ENCODE data around the gene ZZZ3. TPM values are rescaled to one million over a fixed set of nuclear protein-coding genes. Genes with fewer than 3 reads are reported as not detected.

The ZZZ3 gene
- total and polyA plus RNA-seq, 2 of the 13 experiments (the other 11 are each of a cell fraction or from before 2014, with no cell fraction given): 18.1 to 50.2 TPM

DNA sequence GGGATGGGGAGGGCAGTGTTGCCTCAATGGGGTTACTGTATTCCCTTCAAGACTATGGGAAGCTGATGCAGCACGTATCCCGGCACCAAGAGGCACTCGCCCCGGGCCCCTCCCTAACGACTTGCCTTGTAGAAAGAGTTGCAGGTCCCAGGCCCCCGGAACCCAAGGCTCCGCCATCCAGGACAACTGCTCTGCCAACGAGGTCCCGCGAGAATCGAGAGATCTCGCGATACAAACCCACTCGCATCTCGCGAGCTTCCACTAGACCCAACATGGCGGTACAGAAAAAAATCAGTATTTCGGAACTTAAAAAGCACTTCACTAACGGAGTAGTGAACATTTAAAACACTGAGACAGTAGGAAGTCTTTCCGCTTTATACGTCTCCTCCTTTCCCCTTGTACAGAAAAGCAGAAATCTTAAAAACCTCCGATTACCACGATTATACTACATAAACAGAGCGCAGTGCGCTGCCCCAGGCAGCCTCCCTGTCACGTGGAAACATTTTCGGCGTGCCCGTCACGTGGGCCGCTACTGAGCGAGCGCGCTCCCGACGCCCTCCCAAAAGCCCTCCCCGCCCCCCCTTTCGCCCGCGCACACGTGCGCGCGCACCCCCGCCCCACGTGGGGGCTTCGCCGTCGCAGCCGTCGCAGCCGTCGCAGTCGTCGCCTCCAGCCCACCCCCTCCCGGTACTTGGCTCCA, at the start of gene ZZZ3 (continued):
- 0 out of 2 replicates have a peak, but pooled peaks have one; percentile 50 for TF ChIP-seq MED13 (CRISPR knock-in tag; IDR thresholded peaks at IDR 0.05)
- no peak for TF ChIP-seq ZNF782 (CRISPR knock-in tag; IDR thresholded peaks at IDR 0.05; ENCODE audit: borderline replicate concordance)
- TF ChIP-seq ADNP (CRISPR knock-in tag; IDR thresholded peaks at IDR 0.05): no peak
- TF ChIP-seq, protein P1, sequence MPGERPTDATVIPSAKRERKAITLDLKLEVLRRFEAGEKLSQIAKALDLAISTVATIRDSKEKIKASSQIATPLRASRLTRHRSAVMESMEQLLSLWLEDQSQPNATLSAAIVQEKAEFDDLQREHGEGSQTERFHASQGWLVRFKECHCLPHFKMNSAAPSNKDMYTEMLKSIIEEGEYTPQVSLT (CRISPR knock-in tag; IDR thresholded peaks at IDR 0.05; ENCODE audit: borderline replicate concordance, low read depth): no peak
- TF ChIP-seq, protein P2, sequence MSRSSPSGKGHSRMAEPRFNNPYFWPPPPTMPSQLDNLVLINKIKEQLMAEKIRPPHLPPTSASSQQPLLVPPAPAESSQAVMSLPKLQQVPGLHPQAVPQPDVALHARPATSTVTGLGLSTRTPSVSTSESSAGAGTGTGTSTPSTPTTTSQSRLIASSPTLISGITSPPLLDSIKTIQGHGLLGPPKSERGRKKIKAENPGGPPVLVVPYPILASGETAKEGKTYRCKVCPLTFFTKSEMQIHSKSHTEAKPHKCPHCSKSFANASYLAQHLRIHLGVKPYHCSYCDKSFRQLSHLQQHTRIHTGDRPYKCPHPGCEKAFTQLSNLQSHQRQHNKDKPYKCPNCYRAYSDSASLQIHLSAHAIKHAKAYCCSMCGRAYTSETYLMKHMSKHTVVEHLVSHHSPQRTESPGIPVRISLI (CRISPR knock-in tag; IDR thresholded peaks at IDR 0.05; ENCODE audit: borderline replicate concordance): peak; percentile 89
- no peak for TF ChIP-seq CBX2 (IDR thresholded peaks at IDR 0.05; ENCODE audit: low read depth, low read length)
- TF ChIP-seq CBX2 (CRISPR knock-in tag; IDR thresholded peaks at IDR 0.05; ENCODE audit: low read depth): no peak
- TF ChIP-seq, protein P3, sequence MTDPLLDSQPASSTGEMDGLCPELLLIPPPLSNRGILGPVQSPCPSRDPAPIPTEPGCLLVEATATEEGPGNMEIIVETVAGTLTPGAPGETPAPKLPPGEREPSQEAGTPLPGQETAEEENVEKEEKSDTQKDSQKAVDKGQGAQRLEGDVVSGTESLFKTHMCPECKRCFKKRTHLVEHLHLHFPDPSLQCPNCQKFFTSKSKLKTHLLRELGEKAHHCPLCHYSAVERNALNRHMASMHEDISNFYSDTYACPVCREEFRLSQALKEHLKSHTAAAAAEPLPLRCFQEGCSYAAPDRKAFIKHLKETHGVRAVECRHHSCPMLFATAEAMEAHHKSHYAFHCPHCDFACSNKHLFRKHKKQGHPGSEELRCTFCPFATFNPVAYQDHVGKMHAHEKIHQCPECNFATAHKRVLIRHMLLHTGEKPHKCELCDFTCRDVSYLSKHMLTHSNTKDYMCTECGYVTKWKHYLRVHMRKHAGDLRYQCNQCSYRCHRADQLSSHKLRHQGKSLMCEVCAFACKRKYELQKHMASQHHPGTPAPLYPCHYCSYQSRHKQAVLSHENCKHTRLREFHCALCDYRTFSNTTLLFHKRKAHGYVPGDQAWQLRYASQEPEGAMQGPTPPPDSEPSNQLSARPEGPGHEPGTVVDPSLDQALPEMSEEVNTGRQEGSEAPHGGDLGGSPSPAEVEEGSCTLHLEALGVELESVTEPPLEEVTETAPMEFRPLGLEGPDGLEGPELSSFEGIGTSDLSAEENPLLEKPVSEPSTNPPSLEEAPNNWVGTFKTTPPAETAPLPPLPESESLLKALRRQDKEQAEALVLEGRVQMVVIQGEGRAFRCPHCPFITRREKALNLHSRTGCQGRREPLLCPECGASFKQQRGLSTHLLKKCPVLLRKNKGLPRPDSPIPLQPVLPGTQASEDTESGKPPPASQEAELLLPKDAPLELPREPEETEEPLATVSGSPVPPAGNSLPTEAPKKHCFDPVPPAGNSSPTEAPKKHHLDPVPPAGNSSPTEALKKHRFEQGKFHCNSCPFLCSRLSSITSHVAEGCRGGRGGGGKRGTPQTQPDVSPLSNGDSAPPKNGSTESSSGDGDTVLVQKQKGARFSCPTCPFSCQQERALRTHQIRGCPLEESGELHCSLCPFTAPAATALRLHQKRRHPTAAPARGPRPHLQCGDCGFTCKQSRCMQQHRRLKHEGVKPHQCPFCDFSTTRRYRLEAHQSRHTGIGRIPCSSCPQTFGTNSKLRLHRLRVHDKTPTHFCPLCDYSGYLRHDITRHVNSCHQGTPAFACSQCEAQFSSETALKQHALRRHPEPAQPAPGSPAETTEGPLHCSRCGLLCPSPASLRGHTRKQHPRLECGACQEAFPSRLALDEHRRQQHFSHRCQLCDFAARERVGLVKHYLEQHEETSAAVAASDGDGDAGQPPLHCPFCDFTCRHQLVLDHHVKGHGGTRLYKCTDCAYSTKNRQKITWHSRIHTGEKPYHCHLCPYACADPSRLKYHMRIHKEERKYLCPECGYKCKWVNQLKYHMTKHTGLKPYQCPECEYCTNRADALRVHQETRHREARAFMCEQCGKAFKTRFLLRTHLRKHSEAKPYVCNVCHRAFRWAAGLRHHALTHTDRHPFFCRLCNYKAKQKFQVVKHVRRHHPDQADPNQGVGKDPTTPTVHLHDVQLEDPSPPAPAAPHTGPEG (CRISPR knock-in tag; IDR thresholded peaks at IDR 0.05): no peak
- TF ChIP-seq ZFP41 (CRISPR knock-in tag; IDR thresholded peaks at IDR 0.05; ENCODE audit: borderline replicate concordance): no peak
- no peak for TF ChIP-seq SRSF1 (optimal IDR thresholded peaks at IDR 0.05; ENCODE audit: low read depth, low read length)
- TF ChIP-seq ZBTB1 (CRISPR knock-in tag; IDR thresholded peaks at IDR 0.05; ENCODE audit: borderline replicate concordance): no peak
- TF ChIP-seq, protein P4, sequence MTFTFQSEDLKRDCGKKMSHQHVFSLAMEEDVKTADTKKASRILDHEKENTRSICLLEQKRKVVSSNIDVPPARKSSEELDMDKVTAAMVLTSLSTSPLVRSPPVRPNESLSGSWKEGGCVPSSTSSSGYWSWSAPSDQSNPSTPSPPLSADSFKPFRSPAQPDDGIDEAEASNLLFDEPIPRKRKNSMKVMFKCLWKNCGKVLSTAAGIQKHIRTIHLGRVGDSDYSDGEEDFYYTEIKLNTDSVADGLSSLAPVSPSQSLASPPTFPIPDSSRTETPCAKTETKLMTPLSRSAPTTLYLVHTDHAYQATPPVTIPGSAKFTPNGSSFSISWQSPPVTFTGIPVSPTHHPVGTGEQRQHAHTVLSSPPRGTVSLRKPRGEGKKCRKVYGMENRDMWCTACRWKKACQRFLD (CRISPR knock-in tag; IDR thresholded peaks at IDR 0.05; ENCODE audit: borderline replicate concordance): no peak
- TF ChIP-seq, protein P5, sequence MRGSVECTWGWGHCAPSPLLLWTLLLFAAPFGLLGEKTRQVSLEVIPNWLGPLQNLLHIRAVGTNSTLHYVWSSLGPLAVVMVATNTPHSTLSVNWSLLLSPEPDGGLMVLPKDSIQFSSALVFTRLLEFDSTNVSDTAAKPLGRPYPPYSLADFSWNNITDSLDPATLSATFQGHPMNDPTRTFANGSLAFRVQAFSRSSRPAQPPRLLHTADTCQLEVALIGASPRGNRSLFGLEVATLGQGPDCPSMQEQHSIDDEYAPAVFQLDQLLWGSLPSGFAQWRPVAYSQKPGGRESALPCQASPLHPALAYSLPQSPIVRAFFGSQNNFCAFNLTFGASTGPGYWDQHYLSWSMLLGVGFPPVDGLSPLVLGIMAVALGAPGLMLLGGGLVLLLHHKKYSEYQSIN (CRISPR knock-in tag; IDR thresholded peaks at IDR 0.05; ENCODE audit: borderline replicate concordance): no peak
- TF ChIP-seq ZNF766 (CRISPR knock-in tag; IDR thresholded peaks at IDR 0.05; ENCODE audit: borderline replicate concordance): no peak
- TF ChIP-seq, protein P6, sequence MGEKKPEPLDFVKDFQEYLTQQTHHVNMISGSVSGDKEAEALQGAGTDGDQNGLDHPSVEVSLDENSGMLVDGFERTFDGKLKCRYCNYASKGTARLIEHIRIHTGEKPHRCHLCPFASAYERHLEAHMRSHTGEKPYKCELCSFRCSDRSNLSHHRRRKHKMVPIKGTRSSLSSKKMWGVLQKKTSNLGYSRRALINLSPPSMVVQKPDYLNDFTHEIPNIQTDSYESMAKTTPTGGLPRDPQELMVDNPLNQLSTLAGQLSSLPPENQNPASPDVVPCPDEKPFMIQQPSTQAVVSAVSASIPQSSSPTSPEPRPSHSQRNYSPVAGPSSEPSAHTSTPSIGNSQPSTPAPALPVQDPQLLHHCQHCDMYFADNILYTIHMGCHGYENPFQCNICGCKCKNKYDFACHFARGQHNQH (CRISPR knock-in tag; IDR thresholded peaks at IDR 0.05): peak; percentile 58; the same call in 1 of the 2 replicates
- TF ChIP-seq, protein P7, sequence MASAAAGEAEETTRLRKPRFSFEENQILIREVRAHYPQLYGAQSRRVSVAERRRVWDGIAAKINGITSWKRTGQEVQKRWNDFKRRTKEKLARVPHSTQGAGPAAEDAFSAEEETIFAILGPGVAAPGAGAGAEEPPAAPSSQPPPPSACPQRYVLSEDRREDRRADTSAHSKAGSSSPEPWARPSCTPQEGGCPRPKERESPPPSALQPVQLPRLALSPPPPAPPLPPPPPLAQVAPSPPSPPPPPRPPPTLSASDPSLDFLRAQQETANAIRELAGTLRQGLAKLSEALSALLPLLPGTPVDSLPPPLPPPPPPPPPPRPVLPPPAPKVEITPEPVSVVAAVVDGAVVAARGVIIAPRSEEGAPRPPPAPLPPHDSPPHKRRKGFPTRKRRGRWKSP (CRISPR knock-in tag; IDR thresholded peaks at IDR 0.05): 0 out of 2 replicates have a peak, but pooled peaks have one; percentile 39

Measured in HepG2 (cell line).